Cardiac fibroblast (primary cell): ENCODE data around the gene FREM2.

Source experiments
- DNase-seq, 2 donors: peaks; one replicate each; pipeline versions ENCODE4 v3.0.0 to v3.0.0-alpha.2; 2010; ENCODE audit warnings: low read depth in 2 of 2
- H3K4me3 ChIP-seq, 2 donors: replicated peaks in 1 of 2; 1 replicate in 1 of 2; 2 replicates in 1 of 2; pipeline ENCODE4 v1.5.1; 2011; ENCODE audit warnings: low read depth in 2 of 2, low read length in 2 of 2, mild to moderate bottlenecking in 2 of 2, moderate library complexity in 1 of 2
- CTCF ChIP-seq: IDR thresholded peaks from one replicate; pipeline ENCODE4 v1.5.1; 2011; ENCODE audit warnings: low read depth, mild to moderate bottlenecking, low read length, inconsistent platforms

Gene FREM2

GRCh38 chr13:38895075-38895474 is 208.2 kb downstream of the FREM2 start:
- H3K4me3 ChIP-seq = no peak overlapping the region
- DNase-seq = no peak
- TF ChIP-seq CTCF = no peak

- H3K4me3 ChIP-seq = no peak overlapping the region
- no peak for DNase-seq
- no peak for TF ChIP-seq CTCF
Measured at GRCh38 chr13:38897521-38897920, 210.6 kb downstream of the FREM2 start.

- H3K4me3 ChIP-seq = no peak overlapping the region
- no peak for DNase-seq
- no peak for TF ChIP-seq CTCF
Measured at GRCh38 chr13:38898481-38898880, 211.6 kb downstream of the FREM2 start.

GRCh38 chr13:38899571-38899970 is 212.7 kb downstream of the FREM2 start:
- H3K4me3 ChIP-seq = no peak overlapping the region
- no peak for TF ChIP-seq CTCF
- no peak for DNase-seq

- H3K4me3 ChIP-seq = no peak overlapping the region
- DNase-seq = no peak
- no peak for TF ChIP-seq CTCF
Measured at GRCh38 chr13:38900188-38900587, 213.3 kb downstream of the FREM2 start.

- DNase-seq = no peak
- TF ChIP-seq CTCF = no peak
- no peak overlapping the region for H3K4me3 ChIP-seq
Measured at GRCh38 chr13:38902551-38902950, 215.7 kb downstream of the FREM2 start.

GRCh38 chr13:38905081-38905480 is 218.2 kb downstream of the FREM2 start:
- DNase-seq = no peak
- TF ChIP-seq CTCF = no peak
- H3K4me3 ChIP-seq = no peak overlapping the region
